HCT116 (cell line): ENCODE data around the gene PAX2. TPM values are rescaled to one million over a fixed set of nuclear protein-coding genes. Genes with fewer than 3 reads are reported as not detected.

Experiments
- ATAC-seq: fragments of 200-7000 bp; cut with Tn5 transposase; 2 replicates; pipeline ENCODE4 v1.9.1; 2020; ENCODE audit warnings: mild to moderate bottlenecking, moderate library complexity
- BruUV-seq: library from RNA; stranded (reverse); fragments of 400-500 nt; replicated peaks from 2 replicates; lab custom pipeline; 2021; lab: Mats Ljungman, UMichigan
- CTCF ChIA-PET: fragments of 300-600 bp; sonication (Branson Sonifier 250); formaldehyde crosslinking; loops from one replicate; lab custom pipeline; 2021; ENCODE audit warnings: antibody characterized with exemption; lab: Charles Lee
- POLR2A ChIA-PET: fragments of 300-600, 350-600 bp; sonication (Branson Sonifier 250); formaldehyde crosslinking; loops from one replicate; lab custom pipeline; 2021; ENCODE audit warnings: antibody characterized with exemption; lab: Charles Lee
- RAD21 ChIA-PET, 2 experiments: fragments of 300-600 bp; sonication (Branson Sonifier 250); formaldehyde crosslinking; loops; one replicate each; lab custom pipeline; 2023; ENCODE audit warnings: low total read pairs in 2 of 2; ENCODE audit not compliant: uncharacterized antibody in 2 of 2, unreplicated experiment in 2 of 2, low non-redundant PET in 1 of 2; lab: Charles Lee
- DNase-seq: peaks from one replicate; pipeline ENCODE4 v3.0.0-alpha.2; 2010; ENCODE audit warnings: low read depth, low spot score
- H2AFZ ChIP-seq: fragments of 200-600 bp; shearing (Covaris generic), sonication (generic); 2 replicates; pipeline ENCODE4 v1.6.1; 2017; ENCODE audit warnings: low read depth, mixed run types, mixed read lengths, antibody characterized with exemption, low read length; ENCODE audit not compliant: poor library complexity, severe bottlenecking
- H3K27ac ChIP-seq: 2 replicates; pipeline ENCODE4 v1.5.1; 2012; ENCODE audit warnings: low read depth, low read length
- H3K27me3 ChIP-seq: fragments of 200-600 bp; sonication (generic); 2 replicates; pipeline ENCODE4 v1.6.1; 2016; ENCODE audit warnings: mixed run types, low read length, mixed read lengths; ENCODE audit not compliant: insufficient read depth
- H3K36me3 ChIP-seq, 2 experiments: fragments of 200-500 bp in 1 of 2; fragments of 200-600 bp in 1 of 2; sonication (Bioruptor generic) in 1 of 2; sonication (generic) in 1 of 2; 2 replicates each; pipeline versions ENCODE4 v1.5.1 to v1.6.1; 2014 to 2016; ENCODE audit warnings: low read length in 2 of 2, inconsistent platforms in 1 of 2, mixed read lengths in 1 of 2, mixed run types in 1 of 2; ENCODE audit not compliant: insufficient read depth in 2 of 2, control insufficient read depth in 1 of 2
- H3K4me1 ChIP-seq, 2 experiments: fragments of 200-600 bp in 1 of 2; sonication (generic) in 1 of 2; 2 replicates each; pipeline versions ENCODE4 v1.5.1 to v1.6.1; 2012 to 2017; ENCODE audit warnings: low read length in 2 of 2, inconsistent platforms in 1 of 2, mild to moderate bottlenecking in 1 of 2, mixed read lengths in 1 of 2, mixed run types in 1 of 2, moderate library complexity in 1 of 2; ENCODE audit not compliant: insufficient read depth in 2 of 2, control insufficient read depth in 1 of 2
- H3K4me2 ChIP-seq: fragments of 200-600 bp; sonication (generic); 2 replicates; pipeline ENCODE4 v1.6.1; 2017; ENCODE audit warnings: mixed run types, low read length, mixed read lengths
- H3K4me3 ChIP-seq, 2 experiments: fragments of 200-600 bp in 1 of 2; sonication (generic) in 1 of 2; replicated peaks in 1 of 2; 2 replicates each; pipeline ENCODE4 v1.5.1; 2011 to 2016; ENCODE audit warnings: low read length in 2 of 2, control low read depth in 1 of 2, low read depth in 1 of 2, mild to moderate bottlenecking in 1 of 2, mixed read lengths in 1 of 2, mixed run types in 1 of 2
- H3K79me2 ChIP-seq: fragments of 200-600 bp; sonication (generic); 2 replicates; pipeline ENCODE4 v1.6.1; 2017; ENCODE audit warnings: mild to moderate bottlenecking, mixed run types, low read length, moderate library complexity, mixed read lengths; ENCODE audit not compliant: insufficient read depth
- H3K9ac ChIP-seq: fragments of 200-600 bp; sonication (generic); 2 replicates; pipeline ENCODE4 v1.6.1; 2016; ENCODE audit warnings: low read length, mixed read lengths
- H3K9me2 ChIP-seq: fragments of 200-600 bp; sonication (generic), shearing (Covaris generic); 2 replicates; pipeline ENCODE4 v1.6.1; 2017; ENCODE audit warnings: mixed run types, mild to moderate bottlenecking, moderate library complexity; ENCODE audit not compliant: insufficient read depth
- H3K9me3 ChIP-seq, 2 experiments: fragments of 200-500 bp in 1 of 2; fragments of 200-600 bp in 1 of 2; sonication (Bioruptor generic) in 1 of 2; sonication (generic) in 1 of 2; 2 replicates each; pipeline ENCODE4 v1.6.1; 2014 to 2017; ENCODE audit warnings: low read length in 2 of 2, mixed read lengths in 2 of 2, inconsistent platforms in 1 of 2, low read depth in 1 of 2, mild to moderate bottlenecking in 1 of 2, mixed run types in 1 of 2, moderate library complexity in 1 of 2; ENCODE audit not compliant: control insufficient read depth in 1 of 2, insufficient read depth in 1 of 2
- H4K20me1 ChIP-seq: fragments of 200-600 bp; sonication (generic), shearing (Covaris generic); 2 replicates; pipeline ENCODE4 v1.6.1; 2017; ENCODE audit warnings: mixed run types, mild to moderate bottlenecking, moderate library complexity; ENCODE audit not compliant: insufficient read depth
- ATF3 ChIP-seq: IDR thresholded peaks from 2 replicates; pipeline ENCODE4 v1.6.1; 2012
- CEBPB ChIP-seq: IDR thresholded peaks from 2 replicates; pipeline ENCODE4 v1.6.1; 2012; ENCODE audit warnings: low read depth
- EGR1 ChIP-seq: IDR thresholded peaks from 2 replicates; pipeline ENCODE4 v1.6.1; 2012; ENCODE audit warnings: low read depth
- ELF1 ChIP-seq: IDR thresholded peaks from 2 replicates; pipeline ENCODE4 v1.6.1; 2012; ENCODE audit warnings: low read depth, borderline replicate concordance
- EZH2 ChIP-seq: fragments of 200-600 bp; sonication (generic); IDR thresholded peaks from 2 replicates; pipeline ENCODE4 v1.6.1; 2017; ENCODE audit warnings: antibody characterized with exemption, mixed run types
- EZH2phosphoT487 ChIP-seq: fragments of 200-600 bp; IDR thresholded peaks from 2 replicates; pipeline ENCODE4 v1.6.1; 2018; ENCODE audit warnings: antibody characterized with exemption, borderline replicate concordance
- FOSL1 ChIP-seq: IDR thresholded peaks from 2 replicates; pipeline ENCODE4 v1.6.1; 2012; ENCODE audit warnings: low read depth
- JUND ChIP-seq: IDR thresholded peaks from 2 replicates; pipeline ENCODE4 v1.6.1; 2012
- POLR2A ChIP-seq: IDR thresholded peaks from 2 replicates; pipeline ENCODE4 v1.7.0; 2011; ENCODE audit warnings: borderline replicate concordance; ENCODE audit not compliant: insufficient read depth, insufficient read length; ENCODE audit errors: extremely low read depth
- POLR2AphosphoS5 ChIP-seq: IDR thresholded peaks from 2 replicates; pipeline ENCODE4 v1.6.1; 2011; ENCODE audit warnings: mild to moderate bottlenecking, low read depth, low read length, moderate library complexity
- RAD21 ChIP-seq: IDR thresholded peaks from 2 replicates; pipeline ENCODE4 v1.6.1; 2012; ENCODE audit warnings: low read depth, mild to moderate bottlenecking
- SIN3A ChIP-seq: IDR thresholded peaks from 2 replicates; pipeline ENCODE4 v1.6.1; 2012; ENCODE audit warnings: low read depth
- SP1 ChIP-seq: IDR thresholded peaks from 2 replicates; pipeline ENCODE4 v1.6.1; 2012; ENCODE audit warnings: low read depth
- TCF7L2 ChIP-seq: IDR thresholded peaks from 2 replicates; pipeline ENCODE4 v1.7.0; 2011; ENCODE audit warnings: borderline replicate concordance, inconsistent platforms; ENCODE audit not compliant: insufficient read depth, insufficient read length; ENCODE audit errors: extremely low read depth
- ZNF274 ChIP-seq: fragments of 200-500 bp; sonication (Bioruptor generic); IDR thresholded peaks from 2 replicates; pipeline ENCODE4 v1.6.1; 2014; ENCODE audit warnings: mild to moderate bottlenecking, low read depth, low read length, inconsistent platforms
- intact Hi-C: fragments of 100-400 bp; cut with micrococcal nuclease; formaldehyde crosslinking; loops from 2 replicates; pipeline ENCODE4 v1.10.0; 2022
- total RNA-seq: library from RNA; stranded (reverse); gene quantifications from one replicate; pipeline ENCODE4 v1.2.1, GENCODE V29; 2021; ENCODE audit not compliant: unreplicated experiment
- TF ChIP-seq, protein P1 (sequence below), 3 experiments: fragments of 200-600 bp in 1 of 3; sonication (generic) in 1 of 3; IDR thresholded peaks in 2 of 3; conservative IDR thresholded peaks in 1 of 3; 2 replicates each; pipeline ENCODE4 v1.5.1; 2012 to 2017; ENCODE audit warnings: low read depth in 2 of 3, low read length in 2 of 3, antibody characterized with exemption in 1 of 3, borderline replicate concordance in 1 of 3, control low read depth in 1 of 3, mild to moderate bottlenecking in 1 of 3, mixed read lengths in 1 of 3, mixed run types in 1 of 3, moderate library complexity in 1 of 3; ENCODE audit not compliant: insufficient read depth in 1 of 3

Gene PAX2
- total RNA-seq, 1 experiment from 2014 or later: 5.0 TPM

GRCh38 chr10:100713049-100713858 is 32.1 kb upstream of the PAX2 start:
- RAD21 ChIA-PET: no interaction called here
- TF ChIP-seq ZNF274 (no peak), SIN3A (no peak), RAD21 (no peak), SP1 (no peak), EGR1 (no peak), FOSL1 (no peak), ELF1 (no peak), EZH2phosphoT487 (no peak), POLR2AphosphoS5 (no peak), JUND (no peak), POLR2A (no peak), TCF7L2 (no peak), CEBPB (no peak), ATF3 (no peak), EZH2 (no peak)
- TF ChIP-seq, protein P1, sequence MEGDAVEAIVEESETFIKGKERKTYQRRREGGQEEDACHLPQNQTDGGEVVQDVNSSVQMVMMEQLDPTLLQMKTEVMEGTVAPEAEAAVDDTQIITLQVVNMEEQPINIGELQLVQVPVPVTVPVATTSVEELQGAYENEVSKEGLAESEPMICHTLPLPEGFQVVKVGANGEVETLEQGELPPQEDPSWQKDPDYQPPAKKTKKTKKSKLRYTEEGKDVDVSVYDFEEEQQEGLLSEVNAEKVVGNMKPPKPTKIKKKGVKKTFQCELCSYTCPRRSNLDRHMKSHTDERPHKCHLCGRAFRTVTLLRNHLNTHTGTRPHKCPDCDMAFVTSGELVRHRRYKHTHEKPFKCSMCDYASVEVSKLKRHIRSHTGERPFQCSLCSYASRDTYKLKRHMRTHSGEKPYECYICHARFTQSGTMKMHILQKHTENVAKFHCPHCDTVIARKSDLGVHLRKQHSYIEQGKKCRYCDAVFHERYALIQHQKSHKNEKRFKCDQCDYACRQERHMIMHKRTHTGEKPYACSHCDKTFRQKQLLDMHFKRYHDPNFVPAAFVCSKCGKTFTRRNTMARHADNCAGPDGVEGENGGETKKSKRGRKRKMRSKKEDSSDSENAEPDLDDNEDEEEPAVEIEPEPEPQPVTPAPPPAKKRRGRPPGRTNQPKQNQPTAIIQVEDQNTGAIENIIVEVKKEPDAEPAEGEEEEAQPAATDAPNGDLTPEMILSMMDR (IDR thresholded peaks at IDR 0.05 in 2 of 3, conservative IDR thresholded peaks at IDR 0.05 in 1 of 3; ENCODE audit: borderline replicate concordance in 1 of 3, insufficient read depth in 1 of 3, low read depth in 2 of 3, low read length in 2 of 3): no peak
- POLR2A ChIA-PET: no interaction called here
- no peaks in the 10 kb centered on the region for H3K9me3 ChIP-seq
- no peaks in the 10 kb centered on the region for H3K9me2 ChIP-seq
- no peaks in the 10 kb centered on the region for H3K79me2 ChIP-seq
- peaks cover 0 to 5% of the 10 kb centered on the region in 2 experiments; a peak in 1 of 4 replicates for H3K4me1 ChIP-seq
- intact Hi-C loops: no loop called here
- no peak overlapping the region for H3K4me3 ChIP-seq
- no peak overlapping the region for H3K9ac ChIP-seq
- H4K20me1 ChIP-seq: no peaks in the 10 kb centered on the region
- ATAC-seq: no peak
- BruUV-seq: no TSS peak
- no peaks in the 10 kb centered on the region for H3K36me3 ChIP-seq
- no peak overlapping the region for H3K4me2 ChIP-seq
- DNase-seq: no peak
- no peaks in the 10 kb centered on the region for H3K27me3 ChIP-seq
- CTCF ChIA-PET: no interaction called here
- no peak overlapping the region for H2AFZ ChIP-seq
- H3K27ac ChIP-seq: no peak overlapping the region
